KG1 (cell line): ENCODE results near the gene DIP2C.
"Not testable (repeated sequence)": the region's sequence is repeated elsewhere in the genome, so short reads cannot be mapped to it uniquely, and the experiment has no call there.

ENCODE experiments used
- DNase-seq: peaks from one replicate; lab custom pipeline; 2025; lab: John Stamatoyannopoulos, UW

Gene DIP2C

GRCh38 chr10:411603-412002, 277.9 kb downstream of the DIP2C start:
- DNase-seq, result no peak

GRCh38 chr10:409408-410040, 279.9 kb downstream of the DIP2C start:
- no peak for DNase-seq

- DNase-seq, result no peak
These were observed 281.2 kb downstream of the DIP2C start for GRCh38 chr10:408236-408635.

GRCh38 chr10:406976-407375, 282.5 kb downstream of the DIP2C start:
- DNase-seq, result no peak

- no peak for DNase-seq
These were observed 283.8 kb downstream of the DIP2C start for GRCh38 chr10:405648-406047.

GRCh38 chr10:404991-405390, 284.5 kb downstream of the DIP2C start:
- DNase-seq, result no peak

- DNase-seq, result no peak
These were observed 285.1 kb downstream of the DIP2C start for GRCh38 chr10:404346-404745.

GRCh38 chr10:398954-399353, 290.5 kb downstream of the DIP2C start:
- no peak for DNase-seq

GRCh38 chr10:397321-398068, 292.0 kb downstream of the DIP2C start:
- no peak for DNase-seq

GRCh38 chr10:396535-397220, 292.8 kb downstream of the DIP2C start:
- DNase-seq, result no peak

GRCh38 chr10:396107-396506, 293.4 kb downstream of the DIP2C start:
- no peak for DNase-seq

GRCh38 chr10:395665-396064, 293.8 kb downstream of the DIP2C start:
- no peak for DNase-seq

- DNase-seq, result not testable (repeated sequence)
These were observed 294.9 kb downstream of the DIP2C start for GRCh38 chr10:394439-395101.

GRCh38 chr10:393787-394438, 295.6 kb downstream of the DIP2C start:
- no peak for DNase-seq

GRCh38 chr10:393106-393745, 296.2 kb downstream of the DIP2C start:
- DNase-seq, result no peak

- no peak for DNase-seq
These were observed 296.8 kb downstream of the DIP2C start for GRCh38 chr10:392705-393037.

- no peak for DNase-seq
These were observed 297.4 kb downstream of the DIP2C start for GRCh38 chr10:391847-392704.

- DNase-seq, result no peak
These were observed 298.2 kb downstream of the DIP2C start for GRCh38 chr10:391305-391704.

GRCh38 chr10:390449-391100, 298.9 kb downstream of the DIP2C start:
- no peak for DNase-seq

- DNase-seq, result no peak
These were observed 299.5 kb downstream of the DIP2C start for GRCh38 chr10:389836-390448.
